Endothelial cell of umbilical vein (primary cell): ENCODE results near the gene ADAM23.

ENCODE experiments used
- EZH2 ChIP-seq: IDR thresholded peaks from 2 replicates; pipeline ENCODE4 v1.6.1; 2012; ENCODE audit warnings: borderline replicate concordance, low read depth, mild to moderate bottlenecking, moderate library complexity, low read length, inconsistent platforms; ENCODE audit not compliant: severe bottlenecking
- FOS ChIP-seq: IDR thresholded peaks from 2 replicates; pipeline ENCODE4 v1.6.1; 2011; ENCODE audit warnings: mild to moderate bottlenecking, low read length, moderate library complexity, borderline replicate concordance; ENCODE audit not compliant: insufficient read depth
- JUN ChIP-seq: IDR thresholded peaks from 2 replicates; pipeline ENCODE4 v1.6.1; 2011; ENCODE audit warnings: borderline replicate concordance, low read depth; ENCODE audit not compliant: insufficient read length, insufficient read depth
- MYC ChIP-seq: IDR thresholded peaks from one replicate; pipeline ENCODE4 v1.6.1; 2011; ENCODE audit warnings: mild to moderate bottlenecking, low read depth, low read length
- POLR2A ChIP-seq: IDR thresholded peaks from 2 replicates; pipeline ENCODE4 v1.6.1; 2012; ENCODE audit warnings: low read depth, mild to moderate bottlenecking, control low read depth, low read length
- POLR2AphosphoS5 ChIP-seq: IDR thresholded peaks from 2 replicates; pipeline ENCODE4 v1.6.1; 2012; ENCODE audit warnings: low read depth, mild to moderate bottlenecking, control low read depth, low read length, moderate library complexity; ENCODE audit not compliant: insufficient read depth
- TF ChIP-seq, protein P1 (sequence below): IDR thresholded peaks from 2 replicates; pipeline ENCODE4 v1.6.1; 2011; ENCODE audit not compliant: insufficient read depth, insufficient read length
- TF ChIP-seq, protein P2 (sequence below), 2 donors: IDR thresholded peaks; 1 replicate in 1 of 2; 2 replicates in 1 of 2; pipeline ENCODE4 v1.5.1; 2011; ENCODE audit warnings: low read length in 2 of 2, mild to moderate bottlenecking in 2 of 2, moderate library complexity in 2 of 2, control low read depth in 1 of 2, inconsistent platforms in 1 of 2, low read depth in 1 of 2; ENCODE audit not compliant: insufficient read depth in 1 of 2; ENCODE audit errors: extremely low read depth in 1 of 2

DNA sequence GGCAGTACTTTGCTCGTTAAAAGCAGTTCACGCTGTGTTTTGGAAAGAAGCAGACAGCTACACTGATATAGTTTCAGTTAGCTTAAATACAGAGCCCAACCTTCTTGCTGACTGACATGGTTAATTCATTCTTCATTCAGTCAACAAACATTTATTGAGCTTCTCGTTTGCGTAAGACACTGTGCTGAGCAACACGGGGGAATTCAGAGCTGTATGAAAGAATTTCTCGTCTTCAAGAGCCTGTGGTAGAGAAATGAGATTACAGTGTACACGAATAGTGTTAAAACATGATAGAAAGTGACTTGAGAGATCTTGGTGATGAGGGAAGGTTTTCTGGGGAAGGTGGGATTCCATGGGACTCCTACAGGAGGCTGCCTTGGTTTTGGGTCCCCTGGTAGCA, 44.7 kb downstream of the ADAM23 start:
- no peak for TF ChIP-seq POLR2A
- TF ChIP-seq, protein P1, sequence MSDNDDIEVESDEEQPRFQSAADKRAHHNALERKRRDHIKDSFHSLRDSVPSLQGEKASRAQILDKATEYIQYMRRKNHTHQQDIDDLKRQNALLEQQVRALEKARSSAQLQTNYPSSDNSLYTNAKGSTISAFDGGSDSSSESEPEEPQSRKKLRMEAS = no peak
- no peak for TF ChIP-seq POLR2AphosphoS5
- TF ChIP-seq, protein P2, sequence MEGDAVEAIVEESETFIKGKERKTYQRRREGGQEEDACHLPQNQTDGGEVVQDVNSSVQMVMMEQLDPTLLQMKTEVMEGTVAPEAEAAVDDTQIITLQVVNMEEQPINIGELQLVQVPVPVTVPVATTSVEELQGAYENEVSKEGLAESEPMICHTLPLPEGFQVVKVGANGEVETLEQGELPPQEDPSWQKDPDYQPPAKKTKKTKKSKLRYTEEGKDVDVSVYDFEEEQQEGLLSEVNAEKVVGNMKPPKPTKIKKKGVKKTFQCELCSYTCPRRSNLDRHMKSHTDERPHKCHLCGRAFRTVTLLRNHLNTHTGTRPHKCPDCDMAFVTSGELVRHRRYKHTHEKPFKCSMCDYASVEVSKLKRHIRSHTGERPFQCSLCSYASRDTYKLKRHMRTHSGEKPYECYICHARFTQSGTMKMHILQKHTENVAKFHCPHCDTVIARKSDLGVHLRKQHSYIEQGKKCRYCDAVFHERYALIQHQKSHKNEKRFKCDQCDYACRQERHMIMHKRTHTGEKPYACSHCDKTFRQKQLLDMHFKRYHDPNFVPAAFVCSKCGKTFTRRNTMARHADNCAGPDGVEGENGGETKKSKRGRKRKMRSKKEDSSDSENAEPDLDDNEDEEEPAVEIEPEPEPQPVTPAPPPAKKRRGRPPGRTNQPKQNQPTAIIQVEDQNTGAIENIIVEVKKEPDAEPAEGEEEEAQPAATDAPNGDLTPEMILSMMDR (IDR thresholded peaks at IDR 0.05; ENCODE audit: extremely low read depth in 1 of 2, insufficient read depth in 1 of 2, low read depth in 1 of 2, low read length in 2 of 2) = no peak
- TF ChIP-seq MYC = no peak
- no peak for TF ChIP-seq JUN
- no peak for TF ChIP-seq EZH2
- TF ChIP-seq FOS = no peak
